Neural crest cell (in vitro differentiated cells): ENCODE data around the gene GALNT17. TPM values are rescaled to one million over a fixed set of nuclear protein-coding genes. Genes with fewer than 3 reads are reported as not detected.

Experiments
- DNase-seq: peaks from one replicate; pipeline ENCODE4 v3.0.0; 2021; ENCODE audit warnings: low read depth, mixed read lengths, low spot score
- H3K27ac Mint-ChIP-seq: one replicate; pipeline ENCODE4 v1.8.0; 2021; ENCODE audit warnings: mild to moderate bottlenecking, mixed read lengths; ENCODE audit not compliant: unreplicated experiment
- H3K27me3 Mint-ChIP-seq: 2 replicates; pipeline ENCODE4 v1.8.0; 2021; ENCODE audit warnings: low read depth, mild to moderate bottlenecking, mixed read lengths
- H3K36me3 Mint-ChIP-seq: 2 replicates; pipeline ENCODE4 v1.8.0; 2021; ENCODE audit warnings: low read depth, mild to moderate bottlenecking, mixed read lengths
- H3K4me1 Mint-ChIP-seq: 2 replicates; pipeline ENCODE4 v1.8.0; 2021; ENCODE audit warnings: mixed read lengths
- H3K4me3 Mint-ChIP-seq: one replicate; pipeline ENCODE4 v1.8.0; 2021; ENCODE audit warnings: mild to moderate bottlenecking, mixed read lengths
- H3K9me3 Mint-ChIP-seq: 2 replicates; pipeline ENCODE4 v1.8.0; 2021; ENCODE audit warnings: mixed read lengths
- CTCF ChIP-seq: fragments of 200-600 bp; sonication (generic); conservative IDR thresholded peaks from 2 replicates; pipeline ENCODE4 v1.5.0; 2021; ENCODE audit warnings: antibody characterized with exemption, mild to moderate bottlenecking
- total RNA-seq: library from RNA; stranded (reverse); gene quantifications from 2 replicates; pipeline ENCODE4 v1.2.1, GENCODE V29; 2021

GALNT17 gene
- total RNA-seq, 1 donor from 2014 or later = 11.0 TPM

GRCh38 chr7:71186535-71187057 is 54.7 kb downstream of the GALNT17 start:
- Mint-ChIP-seq H3K4me3 (no peak overlapping the region), H3K4me1 (peaks cover 24% of the 10 kb centered on the region), H3K27me3 (no peaks in the 10 kb centered on the region), H3K27ac (peak overlapping the region; percentile 10), H3K9me3 (peaks cover 8% of the 10 kb centered on the region), H3K36me3 (peaks cover 17% of the 10 kb centered on the region)
- TF ChIP-seq CTCF = no peak
- no peak for DNase-seq

GRCh38 chr7:71191771-71192170 is 59.8 kb downstream of the GALNT17 start:
- Mint-ChIP-seq H3K4me1 (peaks cover 9% of the 10 kb centered on the region), H3K27me3 (no peaks in the 10 kb centered on the region), H3K4me3 (no peak overlapping the region), H3K27ac (peak overlapping the region; percentile 27), H3K36me3 (peaks cover 17% of the 10 kb centered on the region), H3K9me3 (peaks cover 8% of the 10 kb centered on the region)
- DNase-seq = no peak
- TF ChIP-seq CTCF = no peak

- Mint-ChIP-seq H3K27ac (peak overlapping the region; percentile 31), H3K4me3 (no peak overlapping the region), H3K36me3 (peaks cover 17% of the 10 kb centered on the region), H3K9me3 (peaks cover 10% of the 10 kb centered on the region), H3K4me1 (peaks cover 9% of the 10 kb centered on the region), H3K27me3 (no peaks in the 10 kb centered on the region)
- DNase-seq = no peak
- TF ChIP-seq CTCF = no peak
Observed at GRCh38 chr7:71193099-71193810, 61.3 kb downstream of the GALNT17 start.

DNA sequence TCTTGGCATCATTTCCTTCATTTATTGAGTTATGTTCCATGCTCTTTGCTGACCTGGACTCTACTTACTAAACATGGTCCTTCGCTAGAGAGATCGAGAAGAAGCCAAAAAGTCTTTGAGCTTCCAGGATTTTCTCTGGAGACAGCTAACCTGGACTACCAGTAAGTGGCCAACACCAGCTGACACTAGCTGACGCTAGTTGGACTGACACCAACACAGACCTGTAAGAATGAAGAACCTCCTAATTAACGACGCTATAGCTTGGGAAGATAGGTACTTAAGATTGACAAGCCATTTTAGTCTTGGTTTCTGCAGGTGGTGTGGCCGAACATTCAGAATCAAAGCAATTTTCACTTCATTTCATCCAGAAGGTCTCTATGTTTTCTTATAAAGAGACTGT is 66.4 kb downstream of the GALNT17 start:
- H3K36me3 Mint-ChIP-seq = peaks cover 6% of the 10 kb centered on the region
- no peak for DNase-seq
- peaks cover 6% of the 10 kb centered on the region for H3K9me3 Mint-ChIP-seq
- no peak overlapping the region for H3K4me3 Mint-ChIP-seq
- H3K4me1 Mint-ChIP-seq = no peaks in the 10 kb centered on the region
- H3K27me3 Mint-ChIP-seq = no peaks in the 10 kb centered on the region
- TF ChIP-seq CTCF = no peak
- H3K27ac Mint-ChIP-seq = no peak overlapping the region

GRCh38 chr7:71198887-71199286 is 66.9 kb downstream of the GALNT17 start:
- H3K36me3 Mint-ChIP-seq = peaks cover 11% of the 10 kb centered on the region
- H3K4me1 Mint-ChIP-seq = no peaks in the 10 kb centered on the region
- no peak overlapping the region for H3K4me3 Mint-ChIP-seq
- no peak for TF ChIP-seq CTCF
- no peaks in the 10 kb centered on the region for H3K27me3 Mint-ChIP-seq
- no peak for DNase-seq
- no peak overlapping the region for H3K27ac Mint-ChIP-seq
- H3K9me3 Mint-ChIP-seq = peaks cover 8% of the 10 kb centered on the region
